ENCODE results near the gene AXL.

Gene AXL

DNA sequence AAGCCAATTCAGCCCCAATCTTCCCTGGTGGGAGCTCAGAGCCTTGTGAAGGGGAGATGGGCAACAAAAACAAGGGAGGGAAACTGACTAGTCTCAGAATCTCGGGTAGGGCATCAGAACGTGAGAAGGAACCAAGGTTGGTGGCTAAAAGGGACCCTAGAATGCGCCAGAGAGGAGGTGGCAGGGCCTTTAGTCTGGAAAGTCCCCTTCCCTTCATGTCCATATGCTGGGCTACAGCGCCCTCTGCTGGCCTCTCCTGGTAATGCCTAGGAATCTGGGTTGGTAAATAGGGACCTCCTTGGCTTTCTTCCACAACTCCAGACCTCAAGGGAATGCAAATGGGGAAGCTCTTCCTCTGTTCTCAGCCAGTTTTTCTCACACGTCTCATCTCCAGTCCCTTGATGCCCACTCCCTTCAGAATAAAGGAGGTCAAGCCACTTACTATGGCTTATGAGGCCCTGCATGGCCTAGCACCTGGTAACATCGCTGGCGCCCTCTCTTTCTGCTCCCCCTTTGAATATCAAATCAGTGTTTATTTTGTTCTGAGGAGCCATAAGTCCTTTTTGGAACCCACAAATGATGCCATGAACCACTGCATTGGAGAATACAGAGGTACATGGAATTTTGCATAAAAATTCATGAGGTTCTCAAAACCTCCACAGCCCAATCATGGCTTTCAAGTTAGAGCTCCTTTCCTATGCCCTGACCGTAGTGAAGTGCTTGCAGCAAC lies 89.6 kb downstream of the AXL start:
- DNase-seq (ENCODE audit: low read depth in 3 of 3), result peak; percentile 81 to 94 (median 88)

- DNase-seq (ENCODE audit: low read depth in 3 of 3), result no peak
Observed at GRCh38 chr19:41309180-41310032, 90.4 kb downstream of the AXL start.

DNA sequence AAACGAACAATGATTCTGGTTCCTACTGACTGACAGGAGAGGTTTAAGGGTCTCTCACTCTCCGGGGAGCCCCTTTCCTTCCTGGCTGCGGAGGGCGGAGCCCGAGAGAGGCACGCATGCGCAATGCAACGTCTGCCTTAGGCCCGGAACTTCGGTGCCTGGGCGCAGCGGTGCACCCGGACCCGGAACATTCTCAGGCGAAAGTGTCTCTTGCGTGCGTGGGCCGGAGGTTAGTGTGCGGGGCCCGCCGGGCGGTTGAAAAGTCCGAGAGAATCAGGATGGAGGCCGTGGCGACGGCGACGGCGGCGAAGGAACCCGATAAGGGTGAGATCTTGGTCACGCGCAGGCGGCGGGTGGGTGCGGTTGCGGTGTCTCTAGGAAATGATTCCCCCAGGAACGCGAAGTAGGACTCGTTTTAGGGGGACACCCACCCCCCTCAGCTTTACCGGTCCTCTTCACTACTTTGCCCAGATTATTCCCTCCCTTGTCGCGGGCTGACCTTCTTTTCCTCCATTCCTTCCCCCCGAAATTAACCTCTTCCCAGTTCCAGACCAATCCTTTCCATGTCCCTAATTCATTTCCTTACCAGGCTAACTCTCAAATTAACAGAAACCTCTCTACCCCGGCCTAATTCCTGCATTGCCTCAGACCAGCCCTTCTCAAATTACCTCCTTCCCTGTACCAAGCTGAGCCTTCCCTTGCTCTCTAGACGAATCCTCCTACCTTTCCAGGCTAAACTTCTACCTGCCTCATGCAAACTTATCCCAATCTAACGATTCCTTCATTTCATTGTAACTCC lies 91.2 kb downstream of the AXL start, which contains the start of gene CCDC97:
Gene CCDC97, plus strand, starts transcription at position 140 of the 799 bp plus-strand sequence. Its CDS starts 139 bp downstream, at position 279.
- DNase-seq (ENCODE audit: low read depth in 3 of 3), result peak; percentile 79 to 83 (median 81)

GRCh38 chr19:41311072-41311471 lies 92.0 kb downstream of the AXL start:
- DNase-seq (ENCODE audit: low read depth in 3 of 3), result no peak
